ENCODE measurements around the gene NR5A2.

DNA sequence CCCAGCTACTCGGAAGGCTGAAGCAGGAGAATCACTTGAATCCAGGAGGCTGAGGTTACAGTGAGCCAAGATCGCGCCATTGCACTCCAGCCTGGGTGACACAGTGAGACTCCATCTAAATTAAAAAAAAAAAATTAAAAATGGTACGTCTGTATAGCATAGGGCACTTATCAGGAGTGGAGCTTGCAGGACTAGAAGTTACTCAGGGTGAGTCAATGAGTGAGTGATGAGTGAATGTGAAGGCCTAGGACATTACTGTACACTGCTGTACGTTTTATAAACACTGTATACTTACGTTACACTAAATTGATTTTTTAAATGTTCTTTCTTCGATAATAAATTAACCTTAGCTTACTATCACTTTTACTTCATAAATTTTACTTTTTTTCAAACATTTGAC, 183.6 kb downstream of the NR5A2 start:
- TF ChIP-seq POLR2A (IDR thresholded peaks at IDR 0.05; ENCODE audit: low read length) (no peak), GATA1 (IDR thresholded peaks at IDR 0.05; ENCODE audit: low read depth, low read length) (no peak)
